IPS-15b (cell line): Measurements from ENCODE around the gene ADAM19.
"Not testable (repeated sequence)": the region's sequence is repeated elsewhere in the genome, so short reads cannot be mapped to it uniquely, and the experiment has no call there.

Source experiments
- H3K27me3 ChIP-seq: one replicate; pipeline ENCODE4 v1.6.1; 2013; ENCODE audit warnings: low read length; ENCODE audit not compliant: control insufficient read depth, insufficient read depth
- H3K36me3 ChIP-seq: one replicate; pipeline ENCODE4 v1.6.1; 2013; ENCODE audit warnings: low read length; ENCODE audit not compliant: control insufficient read depth, insufficient read depth
- H3K4me1 ChIP-seq: one replicate; pipeline ENCODE4 v1.6.1; 2013; ENCODE audit warnings: mild to moderate bottlenecking, low read length; ENCODE audit not compliant: control insufficient read depth, insufficient read depth
- H3K4me3 ChIP-seq: one replicate; pipeline ENCODE4 v1.5.1; 2013; ENCODE audit warnings: low read depth, low read length
- H3K9ac ChIP-seq: one replicate; pipeline ENCODE4 v1.6.1; 2013; ENCODE audit warnings: low read depth, mild to moderate bottlenecking, low read length
- H3K9me3 ChIP-seq: one replicate; pipeline ENCODE4 v1.6.1; 2013; ENCODE audit warnings: mild to moderate bottlenecking, low read length; ENCODE audit not compliant: control insufficient read depth, insufficient read depth

ADAM19 gene

DNA sequence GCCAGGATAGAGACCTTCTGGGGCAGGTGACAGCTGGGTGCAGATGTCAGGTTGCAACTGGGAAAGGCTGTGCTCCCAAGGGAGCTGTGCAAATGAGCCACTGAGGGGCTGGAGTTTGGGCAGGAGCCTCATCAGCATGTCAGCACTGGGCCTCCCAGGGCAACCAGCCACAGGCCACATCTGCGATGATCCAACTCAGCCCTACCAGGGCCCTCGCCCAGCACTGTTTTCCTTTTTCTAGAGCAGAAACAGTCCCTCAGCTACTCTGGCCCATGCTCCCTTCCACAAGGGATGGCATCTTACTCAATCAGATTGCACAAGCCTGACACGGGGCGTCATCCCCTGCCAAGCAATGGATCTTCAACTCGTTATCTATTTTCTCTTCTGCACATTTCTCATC is 90.8 kb downstream of the ADAM19 start:
- Histone ChIP-seq H3K27me3 (no peaks in the 10 kb centered on the region), H3K4me3 (no peak overlapping the region), H3K9ac (no peak overlapping the region), H3K4me1 (no peaks in the 10 kb centered on the region), H3K36me3 (no peaks in the 10 kb centered on the region), H3K9me3 (no peaks in the 10 kb centered on the region)

DNA sequence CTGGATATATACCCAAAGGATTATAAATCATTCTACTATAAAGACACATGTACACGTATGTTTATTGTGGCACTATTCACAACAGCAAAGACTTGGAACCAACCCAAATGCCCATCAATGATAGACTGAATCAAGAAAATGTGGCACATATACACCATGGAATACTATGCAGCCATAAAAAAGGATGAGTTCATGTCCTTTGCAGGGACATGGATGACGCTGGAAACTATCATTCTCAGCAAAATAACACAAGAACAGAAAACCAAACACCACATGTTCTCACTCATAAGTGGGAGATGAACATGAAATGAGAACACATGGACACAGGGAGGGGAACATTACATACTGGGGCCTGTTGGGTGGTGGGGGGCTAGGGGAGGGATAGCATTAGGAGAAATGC is 92.9 kb downstream of the ADAM19 start:
- H3K27me3 ChIP-seq, H3K9me3 ChIP-seq, H3K4me1 ChIP-seq, H3K36me3 ChIP-seq, H3K9ac ChIP-seq, H3K4me3 ChIP-seq: not testable (repeated sequence)

DNA sequence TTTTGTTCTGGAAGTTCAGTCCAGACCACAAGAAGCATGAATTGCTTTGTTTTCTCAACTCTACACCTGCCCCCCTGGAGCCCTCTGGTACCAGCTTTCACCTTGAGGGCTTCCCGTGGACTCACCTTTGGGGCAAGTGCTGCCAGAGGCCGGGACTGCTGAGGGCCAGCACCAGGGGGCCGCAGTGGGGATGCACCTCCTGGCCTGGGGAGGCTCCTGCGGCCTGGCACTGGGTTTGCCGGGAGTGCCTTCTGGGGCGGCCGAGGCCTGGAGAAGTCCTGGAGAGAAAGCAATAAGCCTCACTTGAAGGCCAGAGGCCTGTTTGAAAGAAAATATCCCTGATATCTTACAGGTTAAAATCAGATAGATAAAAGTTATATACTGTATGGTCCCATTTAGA is 93.9 kb downstream of the ADAM19 start:
- H3K36me3 ChIP-seq: no peaks in the 10 kb centered on the region
- no peaks in the 10 kb centered on the region for H3K4me1 ChIP-seq
- H3K9me3 ChIP-seq: no peaks in the 10 kb centered on the region
- H3K4me3 ChIP-seq: no peak overlapping the region
- no peak overlapping the region for H3K9ac ChIP-seq
- no peaks in the 10 kb centered on the region for H3K27me3 ChIP-seq

DNA sequence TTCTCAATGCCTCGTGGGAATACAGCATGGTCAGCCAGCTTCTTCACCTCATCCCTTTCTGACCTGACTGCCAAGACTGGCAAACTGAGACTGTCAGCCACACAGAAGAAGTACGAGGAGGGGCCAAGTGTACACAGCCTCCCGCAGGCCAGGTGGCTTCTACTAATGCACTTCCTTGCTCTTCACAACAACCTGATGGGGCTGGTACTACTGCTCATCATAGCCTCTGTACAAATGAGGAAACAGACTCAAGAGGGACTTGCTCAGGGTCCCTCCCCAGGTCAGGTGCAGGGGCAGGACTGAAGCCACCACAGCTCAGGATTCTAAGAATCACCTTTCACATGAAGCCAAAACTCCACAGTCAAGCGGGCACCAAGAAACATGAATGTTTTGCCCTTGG is 94.3 kb downstream of the ADAM19 start:
- H3K9ac ChIP-seq: no peak overlapping the region
- no peaks in the 10 kb centered on the region for H3K4me1 ChIP-seq
- H3K9me3 ChIP-seq: no peaks in the 10 kb centered on the region
- no peaks in the 10 kb centered on the region for H3K36me3 ChIP-seq
- H3K27me3 ChIP-seq: no peaks in the 10 kb centered on the region
- H3K4me3 ChIP-seq: no peak overlapping the region

DNA sequence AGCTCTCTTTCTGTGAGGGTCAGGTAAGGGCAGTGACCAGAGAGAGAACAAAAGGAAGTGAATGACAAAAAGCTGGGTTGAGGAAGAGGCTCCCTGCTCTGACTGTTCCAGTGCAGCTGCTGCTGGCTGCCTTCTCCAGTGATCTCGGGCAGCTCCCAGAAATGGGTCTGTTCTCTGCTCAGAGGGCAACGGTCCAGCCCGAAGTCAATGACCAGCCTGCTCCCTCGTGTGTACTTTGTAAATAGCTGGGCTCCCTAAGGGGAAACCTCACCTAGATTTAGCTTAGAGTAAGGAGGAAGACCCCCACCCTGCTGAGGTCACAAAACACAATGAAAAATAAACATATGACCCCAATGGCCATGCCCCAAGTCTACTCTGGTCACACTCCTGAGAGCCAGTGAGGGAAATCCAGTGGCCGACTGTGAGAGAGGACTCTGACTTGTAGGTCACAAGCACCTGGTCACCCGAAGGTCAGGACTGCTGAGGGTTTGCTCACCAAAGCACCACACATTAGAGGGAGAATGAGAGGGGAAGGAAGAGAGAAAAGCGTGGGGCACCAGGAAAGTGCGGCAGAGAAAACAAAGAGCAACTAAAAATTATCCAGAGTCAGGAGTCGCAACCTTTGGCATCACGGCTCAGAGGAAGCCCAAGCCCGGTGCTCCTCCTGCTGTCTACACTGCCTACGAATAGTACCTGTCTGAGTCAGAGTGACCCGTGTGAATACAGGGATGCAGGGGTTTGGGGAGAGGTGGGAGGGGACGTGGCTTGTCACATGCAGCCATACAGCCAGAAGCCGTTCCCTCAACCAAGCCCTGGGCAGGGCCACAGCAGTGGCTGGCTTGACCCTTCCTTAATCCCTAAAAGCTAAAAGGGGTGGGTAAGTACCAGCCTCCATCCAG is 95.7 kb downstream of the ADAM19 start:
- Histone ChIP-seq H3K36me3 (no peaks in the 10 kb centered on the region), H3K4me1 (no peaks in the 10 kb centered on the region), H3K27me3 (no peaks in the 10 kb centered on the region), H3K4me3 (no peak overlapping the region), H3K9me3 (no peaks in the 10 kb centered on the region), H3K9ac (no peak overlapping the region)

DNA sequence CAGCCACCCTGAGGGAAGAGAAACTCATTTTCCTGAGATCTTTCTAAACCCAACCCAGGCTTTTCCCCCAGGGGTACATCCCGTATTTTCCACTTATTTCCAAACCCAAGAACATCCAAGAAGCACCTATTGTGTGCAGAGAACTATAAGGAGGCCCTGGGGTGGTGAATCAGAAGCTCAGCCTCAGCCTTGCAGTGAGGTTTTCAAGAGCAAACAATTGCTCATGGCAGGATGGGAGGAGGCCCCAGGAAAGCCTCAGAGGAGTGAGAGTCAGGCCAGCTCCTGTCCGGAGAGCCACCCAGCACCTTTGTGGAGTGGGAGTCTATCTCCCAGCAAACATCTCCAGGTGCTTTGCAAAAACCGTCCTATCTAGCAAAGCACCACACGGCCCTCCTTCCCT is 96.4 kb downstream of the ADAM19 start:
- Histone ChIP-seq H3K9me3 (no peaks in the 10 kb centered on the region), H3K4me3 (no peak overlapping the region), H3K4me1 (no peaks in the 10 kb centered on the region), H3K36me3 (no peaks in the 10 kb centered on the region), H3K27me3 (no peaks in the 10 kb centered on the region), H3K9ac (no peak overlapping the region)

DNA sequence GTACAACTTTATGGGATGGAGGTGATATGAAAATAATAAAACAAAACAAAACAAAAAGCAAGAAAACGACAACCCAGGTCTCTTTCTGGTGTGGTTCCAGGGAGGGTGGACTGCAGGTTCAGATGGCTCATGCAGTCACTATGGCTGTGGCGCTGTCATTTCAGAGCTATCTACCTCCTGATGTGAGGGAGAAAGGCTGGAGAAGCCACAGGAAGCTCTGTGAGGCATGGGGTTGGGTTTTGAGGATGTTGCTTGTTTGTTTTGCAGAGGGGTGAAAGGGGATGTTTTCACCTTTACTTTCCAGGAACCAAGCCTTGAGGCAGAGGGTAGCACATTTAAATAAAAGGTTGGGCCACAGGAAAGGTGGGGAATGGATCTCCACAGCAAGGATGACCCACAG is 96.8 kb downstream of the ADAM19 start:
- Histone ChIP-seq H3K4me3 (no peak overlapping the region), H3K9me3 (no peaks in the 10 kb centered on the region), H3K9ac (no peak overlapping the region), H3K27me3 (no peaks in the 10 kb centered on the region), H3K4me1 (no peaks in the 10 kb centered on the region), H3K36me3 (no peaks in the 10 kb centered on the region)

DNA sequence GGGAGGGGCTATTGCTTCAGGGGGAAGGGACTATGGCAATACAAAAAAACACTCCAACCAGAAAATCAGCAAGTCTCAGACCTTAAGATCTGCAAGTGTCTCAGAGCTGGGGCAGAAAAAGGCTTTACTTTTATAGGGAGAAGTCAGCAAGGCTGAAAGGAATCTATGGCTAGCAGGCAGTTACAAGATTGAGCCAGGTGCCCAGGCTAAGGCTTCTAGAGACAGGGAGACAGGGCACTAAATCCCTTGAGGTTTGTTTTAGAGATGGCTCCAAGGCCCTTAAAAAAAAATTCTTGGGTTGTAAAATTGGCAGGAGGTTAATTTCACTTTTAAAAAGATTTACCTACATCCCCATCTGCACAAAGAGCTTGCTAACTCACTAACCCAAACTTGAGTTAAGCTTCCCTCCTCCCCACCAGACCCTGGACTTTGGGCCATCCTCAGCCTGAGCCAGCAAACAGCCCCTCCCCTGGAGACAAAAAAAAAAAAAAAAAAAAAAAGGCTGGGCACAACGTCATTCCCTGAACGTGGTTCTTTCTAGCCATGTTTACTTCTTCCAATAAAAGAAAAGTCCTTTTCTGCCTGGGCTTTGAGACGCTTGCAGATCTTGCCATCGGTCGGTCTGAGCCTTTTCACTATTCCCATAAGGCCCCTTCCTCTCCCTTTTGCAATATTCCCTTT is 97.6 kb downstream of the ADAM19 start:
- no peak overlapping the region for H3K4me3 ChIP-seq
- no peaks in the 10 kb centered on the region for H3K27me3 ChIP-seq
- H3K9me3 ChIP-seq: no peaks in the 10 kb centered on the region
- no peaks in the 10 kb centered on the region for H3K36me3 ChIP-seq
- H3K9ac ChIP-seq: no peak overlapping the region
- no peaks in the 10 kb centered on the region for H3K4me1 ChIP-seq

DNA sequence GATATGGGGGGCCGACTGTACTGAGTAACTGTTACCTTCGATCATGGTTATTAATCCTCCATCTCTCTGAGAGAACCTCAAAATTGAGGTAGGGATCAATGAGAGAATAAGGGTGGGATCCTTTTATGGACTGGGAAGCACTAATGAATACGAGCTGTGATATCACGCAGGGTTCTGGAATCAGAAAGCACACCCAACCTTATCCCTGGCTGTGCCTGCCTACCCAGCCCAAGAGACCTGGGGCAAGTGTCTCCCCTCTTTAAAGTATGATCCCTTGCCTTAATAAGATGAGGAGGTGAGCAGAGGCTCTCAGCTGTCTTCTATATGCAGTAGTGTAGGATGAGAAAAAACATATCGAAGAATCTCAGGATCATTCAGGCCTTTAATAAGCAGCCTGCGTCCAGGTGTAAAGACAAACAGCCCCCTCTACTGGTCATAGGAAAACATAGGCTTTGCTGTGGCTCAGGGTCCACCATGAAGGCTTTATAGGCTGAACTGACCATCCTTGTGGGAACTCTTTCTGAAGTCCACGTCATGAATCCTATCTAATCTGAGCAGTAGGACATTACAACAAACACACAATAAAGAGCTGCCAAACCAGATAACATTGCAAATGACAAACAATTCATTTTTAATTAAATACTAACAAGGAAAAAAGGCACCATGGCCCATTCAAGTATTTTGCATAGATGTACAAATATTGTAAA is 98.7 kb downstream of the ADAM19 start:
- Histone ChIP-seq H3K4me3 (no peak overlapping the region), H3K9ac (no peak overlapping the region), H3K9me3 (no peaks in the 10 kb centered on the region), H3K4me1 (no peaks in the 10 kb centered on the region), H3K27me3 (no peaks in the 10 kb centered on the region), H3K36me3 (no peaks in the 10 kb centered on the region)

DNA sequence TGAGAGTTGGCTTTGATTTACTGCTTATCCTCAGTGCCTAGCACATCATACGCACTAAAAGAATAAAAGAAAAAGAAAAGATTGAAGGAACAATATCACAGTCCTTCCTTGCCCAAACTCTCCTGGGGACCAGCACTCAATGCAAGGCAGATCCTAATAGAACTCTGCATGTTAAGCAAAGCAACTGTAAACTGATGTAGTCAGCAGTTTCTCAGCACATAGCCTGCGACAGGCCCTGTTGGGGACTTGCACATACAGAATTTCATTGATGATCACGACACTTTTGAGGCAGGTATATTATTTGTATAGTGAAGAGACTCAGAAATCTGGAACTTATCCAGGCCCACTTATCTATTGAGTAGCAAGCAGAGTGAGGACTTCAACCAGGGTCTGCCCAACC is 100.1 kb downstream of the ADAM19 start:
- Histone ChIP-seq H3K9ac (no peak overlapping the region), H3K36me3 (no peaks in the 10 kb centered on the region), H3K9me3 (no peaks in the 10 kb centered on the region), H3K4me1 (no peaks in the 10 kb centered on the region), H3K27me3 (no peaks in the 10 kb centered on the region), H3K4me3 (no peak overlapping the region)

DNA sequence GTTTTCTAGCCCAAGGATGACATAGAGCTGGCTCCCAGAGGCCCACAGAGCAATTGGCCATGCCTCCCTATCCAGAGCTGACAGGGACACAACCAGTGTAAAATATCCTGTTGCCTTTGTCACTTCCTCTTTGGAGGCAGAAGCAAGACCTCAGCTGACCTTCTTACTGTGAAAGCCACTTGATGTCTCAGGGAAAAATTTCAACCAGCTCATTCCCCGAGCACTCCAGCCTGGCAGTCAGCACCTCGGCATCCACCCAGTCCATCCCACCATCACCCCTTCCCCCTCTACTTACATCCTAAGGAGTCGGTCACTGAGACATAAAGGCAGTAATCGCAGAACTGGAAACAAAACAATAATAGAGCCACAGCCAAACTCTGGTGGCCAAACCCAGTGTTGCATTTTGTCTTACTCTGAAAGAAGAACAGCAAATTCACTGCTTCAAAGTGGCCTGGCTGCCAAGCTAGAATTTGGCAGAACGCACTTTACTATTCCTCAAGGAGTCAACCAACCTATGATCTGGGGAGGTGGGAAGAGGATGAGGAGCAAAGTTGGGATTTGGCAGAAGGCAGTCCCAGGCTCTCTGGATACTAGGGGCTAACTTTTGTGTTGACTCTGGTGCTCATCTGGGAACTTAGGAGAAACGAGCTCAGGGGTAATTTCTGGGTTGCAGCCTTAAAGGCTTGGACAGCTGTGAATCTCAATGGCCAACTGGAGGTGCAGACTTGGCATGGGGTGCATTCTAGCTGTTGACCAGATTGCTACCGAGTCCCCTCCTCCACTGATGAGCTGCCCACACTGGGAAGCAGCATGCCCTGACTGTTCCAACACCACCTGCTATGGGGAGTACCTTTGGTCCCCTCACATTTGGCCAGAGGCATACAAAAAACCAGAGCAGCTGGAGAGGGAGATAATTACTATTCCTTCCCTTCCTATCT is 101.9 kb downstream of the ADAM19 start:
- Histone ChIP-seq H3K27me3 (no peaks in the 10 kb centered on the region), H3K4me3 (no peak overlapping the region), H3K9ac (no peak overlapping the region), H3K36me3 (no peaks in the 10 kb centered on the region), H3K4me1 (no peaks in the 10 kb centered on the region), H3K9me3 (no peaks in the 10 kb centered on the region)
